Right lobe of liver (tissue), 4 donors: ENCODE results near the gene RASAL3.

Source experiments
- CTCF ChIP-seq, 4 donors: fragments of 200-600 bp in 3 of 4; fragments of 450-650 bp in 1 of 4; IDR thresholded peaks; one replicate each; pipeline versions ENCODE4 v1.5.1 to v1.8.0; 2016 to 2022; ENCODE audit warnings: antibody characterized with exemption in 4 of 4, mild to moderate bottlenecking in 2 of 4
- POLR2A ChIP-seq: fragments of 450-650 bp; IDR thresholded peaks from one replicate; pipeline ENCODE4 v1.6.1; 2017; ENCODE audit warnings: antibody characterized with exemption, mild to moderate bottlenecking
- donor health status: DM: no; HTN: no; CAD: no.
- donor health status: DM: no; HTN: no; CAD: no.
- donor health status: DM: no; HTN: yes; CAD: no.

- TF ChIP-seq CTCF (IDR thresholded peaks at IDR 0.05) (no peak), POLR2A (no peak)
Observed at GRCh38 chr19:15436012-15436825, 28.1 kb downstream of the RASAL3 start.
